Vagina (tissue), 2 donors: ENCODE measurements around the gene ZNF451.

Source experiments
- CTCF ChIP-seq, 3 experiments: fragments of 450-650 bp in 2 of 3; fragments of 200-600 bp in 1 of 3; sonication (generic) in 1 of 3; IDR thresholded peaks; one replicate each; pipeline ENCODE4 v1.5.1; 2017 to 2019; ENCODE audit warnings: antibody characterized with exemption in 3 of 3, mild to moderate bottlenecking in 2 of 3, moderate library complexity in 2 of 3
- POLR2A ChIP-seq, 2 donors: fragments of 450-650 bp; IDR thresholded peaks; one replicate each; pipeline ENCODE4 v1.6.1; 2017; ENCODE audit warnings: antibody characterized with exemption in 2 of 2, mild to moderate bottlenecking in 2 of 2, moderate library complexity in 2 of 2

GRCh38 chr6:57123111-57123510 lies 33.1 kb downstream of the ZNF451 start:
- TF ChIP-seq POLR2A (IDR thresholded peaks at IDR 0.05) = no peak
- TF ChIP-seq CTCF (IDR thresholded peaks at IDR 0.05) = no peak
